NCI-H2227 treated with DMSO at 0.1 percent for 48 hours (cell line): Measurements from ENCODE around the gene RAD51B.

ENCODE experiments used
- DNase-seq: peaks from one replicate; lab custom pipeline; 2025; lab: John Stamatoyannopoulos, UW

RAD51B gene

GRCh38 chr14:67835596-67835995 lies 16.0 kb downstream of the RAD51B start:
- DNase-seq, result no peak

- DNase-seq, result peak; percentile 42
Observed at GRCh38 chr14:67837011-67837624, 17.5 kb downstream of the RAD51B start.

GRCh38 chr14:67846029-67846610 lies 26.5 kb downstream of the RAD51B start:
- DNase-seq, result no peak

- DNase-seq, result no peak
Observed at GRCh38 chr14:67850066-67850830, 30.7 kb downstream of the RAD51B start.

GRCh38 chr14:67851785-67852410 lies 32.3 kb downstream of the RAD51B start:
- no peak for DNase-seq

GRCh38 chr14:67852926-67853604 lies 33.5 kb downstream of the RAD51B start:
- DNase-seq, result no peak

GRCh38 chr14:67853715-67854114 lies 34.1 kb downstream of the RAD51B start:
- no peak for DNase-seq

GRCh38 chr14:67856827-67857226 lies 37.2 kb downstream of the RAD51B start:
- no peak for DNase-seq

GRCh38 chr14:67857778-67858350 lies 38.3 kb downstream of the RAD51B start:
- no peak for DNase-seq

GRCh38 chr14:67859169-67859749 lies 39.7 kb downstream of the RAD51B start:
- DNase-seq, result no peak

- no peak for DNase-seq
Observed at GRCh38 chr14:67863223-67863622, 43.6 kb downstream of the RAD51B start.

GRCh38 chr14:67875175-67876006 lies 55.8 kb downstream of the RAD51B start:
- DNase-seq, result no peak

GRCh38 chr14:67879026-67879425 lies 59.4 kb downstream of the RAD51B start:
- DNase-seq, result no peak

- no peak for DNase-seq
Observed at GRCh38 chr14:67881225-67881624, 61.6 kb downstream of the RAD51B start.

- DNase-seq, result no peak
Observed at GRCh38 chr14:67882986-67883555, 63.5 kb downstream of the RAD51B start.

- DNase-seq, result peak; percentile 4
Observed at GRCh38 chr14:67883717-67884116, 64.1 kb downstream of the RAD51B start.

- no peak for DNase-seq
Observed at GRCh38 chr14:67886191-67886590, 66.6 kb downstream of the RAD51B start.

GRCh38 chr14:67887478-67887877 lies 67.9 kb downstream of the RAD51B start:
- DNase-seq, result no peak

- no peak for DNase-seq
Observed at GRCh38 chr14:67889455-67889854, 69.9 kb downstream of the RAD51B start.

- no peak for DNase-seq
Observed at GRCh38 chr14:67892466-67893100, 73.0 kb downstream of the RAD51B start.
